Mammary epithelial cell (primary cell): ENCODE measurements around the gene EMC1.

ENCODE experiments used
- CTCF ChIP-seq, 2 donors: IDR thresholded peaks in 1 of 2; conservative IDR thresholded peaks in 1 of 2; 2 replicates each; pipeline ENCODE4 v1.5.1; 2011 to 2012; ENCODE audit warnings: inconsistent platforms in 2 of 2, low read length in 2 of 2, mild to moderate bottlenecking in 2 of 2, control low read depth in 1 of 2, low read depth in 1 of 2; ENCODE audit not compliant: insufficient read depth in 1 of 2; ENCODE audit errors: extremely low read depth in 1 of 2
- EZH2 ChIP-seq: IDR thresholded peaks from 2 replicates; pipeline ENCODE4 v1.6.1; 2012; ENCODE audit warnings: low read length, inconsistent platforms, borderline replicate concordance

- TF ChIP-seq CTCF (conservative IDR thresholded peaks at IDR 0.05 in 1 of 2, IDR thresholded peaks at IDR 0.05 in 1 of 2; ENCODE audit: extremely low read depth in 1 of 2, insufficient read depth in 1 of 2, low read depth in 1 of 2, low read length in 2 of 2) (no peak), EZH2 (no peak)
Measured at GRCh38 chr1:19190468-19190867, 60.9 kb downstream of the EMC1 start.
